EL (cell line): ENCODE measurements around the gene PRSS21.

Experiments
- DNase-seq: peaks from one replicate; pipeline ENCODE4 v3.0.0-alpha.2; 2016

The PRSS21 gene, protein sequence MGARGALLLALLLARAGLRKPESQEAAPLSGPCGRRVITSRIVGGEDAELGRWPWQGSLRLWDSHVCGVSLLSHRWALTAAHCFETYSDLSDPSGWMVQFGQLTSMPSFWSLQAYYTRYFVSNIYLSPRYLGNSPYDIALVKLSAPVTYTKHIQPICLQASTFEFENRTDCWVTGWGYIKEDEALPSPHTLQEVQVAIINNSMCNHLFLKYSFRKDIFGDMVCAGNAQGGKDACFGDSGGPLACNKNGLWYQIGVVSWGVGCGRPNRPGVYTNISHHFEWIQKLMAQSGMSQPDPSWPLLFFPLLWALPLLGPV

DNA sequence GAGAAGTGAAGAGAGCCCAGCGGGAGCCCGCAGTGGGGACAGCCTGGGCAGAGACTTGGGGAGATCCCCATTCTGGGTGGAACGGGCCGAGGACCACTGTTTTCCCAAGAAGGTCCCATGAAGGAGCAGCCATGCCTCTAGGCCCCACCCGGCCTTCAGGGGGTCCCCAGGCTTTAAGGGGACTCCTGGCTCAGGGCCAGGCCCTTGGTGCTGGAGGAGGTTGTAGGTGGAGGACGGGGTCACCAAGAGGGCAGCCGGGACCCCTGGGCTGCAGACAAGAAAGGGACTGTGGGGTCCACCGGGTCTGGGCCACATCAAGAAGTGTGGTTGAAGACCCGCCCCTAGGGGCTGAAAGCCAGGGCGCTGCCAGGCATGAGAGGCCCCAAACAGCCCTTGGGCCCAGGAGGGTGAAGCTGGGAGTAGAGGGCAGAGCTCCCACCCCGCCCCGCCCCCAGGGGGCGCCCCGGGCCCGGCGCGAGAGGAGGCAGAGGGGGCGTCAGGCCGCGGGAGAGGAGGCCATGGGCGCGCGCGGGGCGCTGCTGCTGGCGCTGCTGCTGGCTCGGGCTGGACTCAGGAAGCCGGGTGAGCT lies at the start of gene PRSS21:
PRSS21 (plus strand) TSS at position 487 of the 589 bp plus-strand sequence; CDS start at position 519, 32 bp downstream.
- DNase-seq, result no peak

DNA sequence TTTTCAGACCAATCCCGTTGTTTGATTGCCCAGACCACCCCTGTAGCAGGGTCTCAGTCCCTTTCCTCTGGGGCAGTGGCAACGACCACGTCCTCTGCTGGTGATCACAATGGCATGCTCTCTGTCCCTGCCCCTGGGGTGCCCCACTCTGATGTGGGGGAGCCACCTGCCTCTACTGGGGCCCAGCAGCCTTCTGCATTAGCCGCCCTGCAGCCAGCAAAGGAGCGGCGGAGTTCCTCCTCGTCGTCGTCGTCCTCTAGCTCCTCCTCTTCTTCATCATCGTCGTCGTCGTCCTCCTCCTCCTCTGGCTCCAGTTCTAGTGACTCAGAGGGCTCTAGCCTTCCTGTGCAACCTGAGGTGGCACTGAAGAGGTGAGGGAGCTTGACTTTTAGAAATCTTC lies 49.1 kb upstream of the PRSS21 start:
- no peak for DNase-seq

DNA sequence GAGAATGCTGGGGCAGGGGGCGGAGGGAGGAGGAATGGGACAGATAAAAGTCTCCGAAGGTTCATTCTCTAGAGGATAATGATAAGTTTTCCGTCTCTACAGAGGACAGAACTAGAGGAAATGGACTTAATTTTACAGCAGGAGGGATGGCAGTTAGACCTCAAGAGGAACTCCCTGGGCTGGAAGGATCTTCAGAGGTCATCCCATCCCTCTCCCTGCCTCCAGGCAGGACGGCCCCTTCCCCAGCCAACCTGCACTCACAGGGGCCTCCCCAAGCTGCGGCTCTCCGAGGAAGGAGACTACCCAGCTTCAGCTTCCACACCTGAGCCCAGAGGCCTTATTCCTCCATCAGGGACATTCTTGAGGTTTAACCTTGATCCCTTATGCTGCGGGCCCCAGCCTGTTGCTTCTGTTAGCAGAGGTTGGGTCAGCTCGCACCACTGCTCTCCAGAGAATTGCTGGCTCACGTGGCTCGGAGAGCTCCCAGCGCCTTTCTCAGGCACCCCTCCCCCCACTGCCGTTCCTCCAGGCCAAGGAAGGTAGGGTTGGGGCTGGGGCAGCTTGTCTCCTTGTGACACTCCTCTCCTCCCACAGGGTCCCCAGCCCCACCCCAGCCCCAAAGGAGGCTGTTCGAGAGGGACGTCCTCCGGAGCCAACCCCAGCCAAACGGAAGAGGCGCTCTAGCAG lies 48.5 kb upstream of the PRSS21 start:
- DNase-seq, result no peak

DNA sequence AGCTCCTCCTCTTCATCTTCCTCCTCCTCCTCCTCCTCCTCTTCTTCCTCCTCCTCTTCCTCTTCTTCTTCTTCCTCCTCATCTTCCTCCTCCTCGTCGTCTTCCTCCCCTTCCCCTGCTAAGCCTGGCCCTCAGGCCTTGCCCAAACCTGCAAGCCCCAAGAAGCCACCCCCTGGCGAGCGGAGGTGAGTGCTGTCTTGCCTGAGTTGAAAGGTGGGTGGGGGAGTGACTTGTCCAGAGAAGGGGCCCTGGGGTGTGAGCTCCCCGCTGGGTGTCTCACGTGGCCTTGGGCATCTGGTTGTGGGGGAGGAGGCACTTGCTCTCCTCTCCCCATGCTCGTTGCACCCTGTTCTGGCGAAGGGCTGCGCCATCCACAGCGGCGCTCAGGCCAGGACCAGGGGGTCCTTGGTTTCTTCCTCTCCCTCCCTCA lies 47.9 kb upstream of the PRSS21 start:
- DNase-seq, result no peak

DNA sequence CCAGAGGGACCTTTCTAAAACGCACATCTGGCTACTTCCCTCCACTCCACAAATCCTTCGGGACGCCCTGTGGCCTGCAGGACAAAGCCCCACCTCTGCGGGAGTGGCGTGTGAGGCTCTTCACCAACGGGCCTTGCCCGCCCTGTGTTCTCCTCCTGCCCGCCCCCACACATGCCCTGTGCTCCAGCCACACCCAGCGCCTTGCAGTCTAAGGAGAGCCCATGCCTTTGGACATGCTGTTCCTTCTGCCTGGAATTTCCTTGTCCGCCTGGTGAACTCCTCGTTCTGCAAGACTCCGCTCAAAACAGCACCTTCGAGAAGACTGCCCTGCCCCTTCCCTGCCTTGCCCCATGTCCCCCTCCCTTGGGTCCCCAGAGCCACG lies 47.4 kb upstream of the PRSS21 start:
- no peak for DNase-seq

DNA sequence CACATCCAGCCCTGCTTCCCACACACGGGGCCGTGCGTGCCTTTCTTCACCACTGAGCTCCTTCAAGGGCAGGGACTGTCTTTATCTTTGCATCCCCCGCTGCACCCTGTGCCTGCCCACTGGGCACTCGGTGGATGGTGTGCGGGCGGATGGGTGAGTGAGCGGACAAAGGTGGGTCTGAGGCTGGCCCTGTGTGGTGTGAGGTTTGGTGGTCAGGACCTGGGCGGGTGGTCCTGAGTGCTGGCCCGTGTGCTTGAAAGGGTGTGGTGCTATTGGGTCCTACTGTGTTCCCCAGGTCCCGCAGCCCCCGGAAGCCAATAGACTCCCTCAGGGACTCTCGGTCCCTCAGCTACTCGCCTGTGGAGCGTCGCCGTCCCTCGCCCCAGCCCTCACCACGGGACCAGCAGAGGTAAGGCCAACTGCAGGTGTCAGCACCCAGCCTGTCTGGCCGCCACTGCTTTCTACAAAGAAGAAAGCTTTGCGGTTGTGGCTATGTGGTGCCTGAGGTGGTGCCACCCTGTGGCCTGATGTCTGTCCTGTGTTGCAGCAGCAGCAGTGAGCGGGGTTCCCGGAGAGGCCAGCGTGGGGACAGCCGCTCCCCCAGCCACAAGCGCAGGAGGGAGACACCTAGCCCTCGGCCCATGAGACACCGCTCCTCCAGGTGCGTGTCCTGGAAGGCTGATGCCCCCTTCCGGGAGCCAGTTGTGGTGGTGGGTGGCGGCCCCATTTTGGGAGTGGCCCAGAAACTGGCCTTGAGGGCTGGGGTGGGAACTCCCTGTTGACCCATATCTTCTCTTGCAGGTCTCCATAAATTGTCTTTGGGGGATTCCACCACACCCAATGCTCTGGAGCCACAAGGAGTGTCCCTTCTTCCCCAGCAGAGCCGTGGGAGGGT lies 46.7 kb upstream of the PRSS21 start:
- no peak for DNase-seq

DNA sequence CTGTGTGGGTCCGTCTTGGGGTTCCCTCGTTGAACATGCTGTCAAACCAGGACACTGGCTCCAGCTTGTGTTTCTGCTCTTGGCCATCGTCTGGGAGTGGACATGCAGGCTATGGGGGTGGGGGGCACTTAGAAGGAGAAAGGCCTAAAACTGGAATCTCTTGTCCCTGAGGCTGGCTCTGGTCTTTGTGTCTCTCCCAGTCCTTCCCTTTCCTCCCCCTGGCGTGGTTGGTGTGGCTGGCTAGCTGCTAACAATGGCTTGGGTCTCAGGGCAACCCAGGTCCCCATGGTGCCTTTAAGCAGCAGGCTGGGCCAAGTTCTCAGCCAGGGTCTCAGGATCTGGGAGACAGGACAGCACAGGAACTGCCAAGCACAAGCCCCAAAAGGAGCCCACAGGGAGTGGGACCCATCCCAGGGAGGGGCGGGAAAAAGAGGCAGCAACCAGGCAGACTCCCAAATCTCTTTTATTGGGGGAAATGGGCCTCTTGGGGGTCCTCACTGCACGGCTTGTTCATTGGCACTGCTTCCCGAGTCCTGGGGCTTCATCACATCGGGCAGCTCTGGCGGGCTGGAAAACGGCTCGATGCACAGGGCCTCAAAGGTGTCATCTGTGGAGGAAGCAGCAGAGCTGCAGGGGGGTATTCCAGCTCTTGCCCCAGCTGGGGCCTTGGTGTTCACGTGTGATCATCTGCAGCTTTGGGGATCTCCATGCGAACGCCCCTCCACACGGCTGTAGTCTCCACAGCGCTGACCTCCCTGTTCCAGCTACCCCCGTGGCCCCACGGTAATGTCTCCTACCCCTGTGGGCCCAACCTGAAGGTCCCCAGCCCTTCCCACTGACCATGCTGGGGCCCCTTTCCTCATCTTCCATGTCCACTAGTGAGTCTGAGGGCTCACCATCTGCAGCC lies 45.3 kb upstream of the PRSS21 start:
- no peak for DNase-seq

DNA sequence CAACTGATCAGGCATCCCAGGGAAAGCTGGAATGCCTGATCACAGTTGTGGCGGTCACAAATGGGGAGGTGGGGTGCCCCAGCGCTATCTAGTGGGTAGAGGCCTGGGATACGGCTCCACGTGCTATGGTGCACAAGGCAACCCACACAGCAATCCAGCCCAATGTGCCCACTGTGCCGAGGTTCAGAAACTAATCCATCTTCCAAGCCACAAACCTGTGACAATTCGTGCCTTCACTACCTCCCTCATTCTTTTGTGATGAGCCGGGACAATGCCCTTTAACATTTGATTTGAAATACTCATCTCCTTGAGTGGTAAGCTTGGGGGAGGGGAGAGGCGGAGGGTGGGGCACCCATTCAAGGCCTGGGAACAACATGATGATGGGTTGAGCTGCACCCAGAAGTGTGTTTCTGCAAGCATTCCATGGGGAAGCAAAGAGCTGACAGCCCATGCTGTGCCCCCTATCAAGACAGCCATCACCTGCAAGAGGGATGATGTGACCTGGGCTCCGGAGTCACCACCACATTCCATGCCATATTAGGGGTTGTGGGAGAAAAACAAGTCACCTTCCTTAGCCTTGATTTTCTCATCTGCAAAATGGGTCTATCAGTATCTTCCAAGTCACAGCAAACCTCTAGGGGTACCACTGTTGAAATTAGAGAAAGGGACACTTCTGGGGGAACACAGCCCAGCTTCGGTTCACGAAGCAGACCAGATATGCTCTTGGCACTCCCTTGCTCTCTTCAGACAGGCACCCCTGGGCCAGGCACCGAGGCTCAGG lies 43.7 kb upstream of the PRSS21 start:
- peak; percentile 61 for DNase-seq

DNA sequence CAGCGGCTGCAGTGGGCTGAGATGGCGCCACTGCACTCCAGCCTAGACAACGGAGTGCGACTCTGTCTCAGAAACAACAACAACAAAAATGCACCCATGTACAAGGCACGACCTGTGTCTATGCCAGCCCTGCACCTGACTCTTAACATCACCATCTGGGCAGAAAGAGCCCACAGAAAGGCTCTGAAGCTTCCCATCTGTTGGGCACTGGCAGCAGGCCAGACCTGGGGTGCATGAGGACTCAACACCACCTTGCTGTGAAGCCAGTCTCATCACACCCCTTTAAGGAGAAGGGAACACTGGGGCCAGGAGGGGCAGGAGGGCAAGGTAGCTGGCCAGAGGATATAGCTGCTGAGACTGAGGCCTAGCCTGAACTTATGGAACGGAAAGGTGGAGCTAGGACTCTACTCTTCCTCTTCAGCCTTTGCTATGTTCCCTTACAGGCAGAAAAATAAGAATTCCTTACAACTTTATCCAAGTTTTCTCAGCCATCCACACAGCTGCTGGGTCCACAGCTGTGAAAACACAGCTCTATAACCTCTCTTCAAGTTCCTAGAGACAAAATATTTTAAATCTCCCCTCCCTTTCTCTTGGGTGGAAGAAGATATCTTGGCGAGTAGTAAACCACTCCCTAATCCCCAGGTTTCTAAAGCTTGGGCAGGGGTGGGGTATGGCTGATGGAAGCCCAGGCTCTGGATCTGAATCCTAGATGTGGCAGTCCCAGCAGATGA lies 42.7 kb upstream of the PRSS21 start:
- DNase-seq, result no peak

DNA sequence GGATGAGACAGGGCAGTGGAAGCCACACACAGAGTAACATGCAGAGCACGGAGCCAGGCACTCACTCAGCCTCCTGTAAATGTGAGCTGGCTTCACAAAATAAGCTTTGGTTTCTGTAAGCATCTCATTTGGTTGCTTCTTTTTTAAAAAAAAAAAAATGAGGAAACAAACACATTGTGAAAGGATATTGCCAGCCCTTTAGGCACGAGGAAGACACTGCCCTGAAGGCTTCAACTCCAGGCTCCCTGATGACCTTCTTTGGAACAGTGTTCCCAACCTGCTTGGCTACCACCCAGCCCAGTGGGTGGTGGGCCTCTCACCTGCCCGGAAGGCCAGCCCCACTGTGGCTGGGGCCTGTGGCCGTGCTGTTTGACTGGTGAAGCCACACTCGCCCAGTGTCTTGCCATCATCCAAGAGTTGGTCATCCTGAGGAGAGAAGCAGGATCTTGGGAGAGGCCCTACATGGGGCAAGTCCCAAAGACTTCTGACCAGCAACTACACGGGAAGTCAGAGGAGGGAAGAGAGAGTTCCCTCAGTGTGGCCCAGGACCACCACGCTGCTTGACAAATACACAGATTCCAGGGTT lies 41.8 kb upstream of the PRSS21 start:
- DNase-seq, result no peak

DNA sequence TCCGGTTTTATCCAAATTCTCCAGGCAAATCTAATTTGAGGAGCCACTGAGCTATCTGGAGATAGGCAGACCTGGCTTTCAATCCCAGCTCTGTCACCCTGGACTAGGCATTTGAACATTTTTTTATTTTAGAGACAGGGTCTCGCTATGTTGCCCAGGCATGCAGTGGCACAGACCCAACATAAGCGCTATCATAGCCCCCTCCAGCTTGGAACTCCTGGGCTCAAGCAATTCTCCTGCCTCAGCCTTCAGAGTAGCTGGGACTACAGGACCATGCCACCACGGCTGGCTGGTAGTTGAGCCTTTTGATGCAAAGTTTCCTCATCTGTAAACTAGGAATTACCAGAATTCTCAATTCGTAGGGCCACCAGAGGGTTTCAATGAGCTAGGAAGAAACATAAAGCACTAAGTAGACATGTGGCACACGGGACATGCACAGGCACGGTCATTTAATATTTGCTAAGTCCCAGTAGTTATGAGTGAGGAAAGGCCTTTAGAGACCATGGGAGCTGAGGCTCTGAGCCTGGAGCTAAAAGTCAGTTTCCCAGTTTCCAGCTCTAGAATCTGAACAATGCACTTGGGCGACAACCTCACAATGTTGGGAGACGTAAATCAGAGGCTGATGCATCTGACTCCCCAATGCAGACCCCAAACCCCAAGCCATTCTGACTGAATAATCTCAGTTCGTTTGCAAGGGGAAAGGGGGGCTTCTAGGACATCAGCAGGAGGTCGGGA lies 41.1 kb upstream of the PRSS21 start:
- DNase-seq, result no peak

DNA sequence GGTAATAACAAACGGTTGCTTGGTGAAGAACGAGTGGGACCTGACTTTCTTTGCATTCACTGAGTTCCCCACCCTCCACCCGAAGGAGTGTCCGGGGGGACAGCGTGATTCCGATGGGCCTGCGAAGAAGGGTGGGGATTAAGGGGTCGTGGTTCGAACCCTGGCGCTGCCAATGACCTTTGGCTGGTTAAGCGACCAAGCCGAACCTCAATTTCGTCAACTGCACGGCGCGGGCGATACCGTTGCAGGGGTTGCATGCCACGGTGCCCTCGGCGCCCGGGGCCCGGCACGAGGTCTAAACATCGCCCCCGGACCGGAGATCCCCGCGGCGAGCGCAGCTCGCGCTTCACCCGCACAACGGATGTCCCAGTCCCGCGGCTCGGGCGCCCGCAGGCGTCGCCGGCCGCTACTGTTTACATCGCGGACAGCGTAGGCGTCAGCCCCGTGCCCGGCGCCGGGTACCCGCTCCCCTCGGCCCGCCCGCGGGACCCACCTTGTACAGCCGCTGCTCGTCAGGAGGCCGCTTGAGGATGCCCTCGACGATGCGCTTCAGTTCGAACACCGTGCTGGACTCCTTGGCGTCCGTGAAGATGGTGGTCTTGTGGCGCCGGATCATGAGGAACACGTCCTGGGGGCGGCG lies 40.4 kb upstream of the PRSS21 start:
- no peak for DNase-seq

DNA sequence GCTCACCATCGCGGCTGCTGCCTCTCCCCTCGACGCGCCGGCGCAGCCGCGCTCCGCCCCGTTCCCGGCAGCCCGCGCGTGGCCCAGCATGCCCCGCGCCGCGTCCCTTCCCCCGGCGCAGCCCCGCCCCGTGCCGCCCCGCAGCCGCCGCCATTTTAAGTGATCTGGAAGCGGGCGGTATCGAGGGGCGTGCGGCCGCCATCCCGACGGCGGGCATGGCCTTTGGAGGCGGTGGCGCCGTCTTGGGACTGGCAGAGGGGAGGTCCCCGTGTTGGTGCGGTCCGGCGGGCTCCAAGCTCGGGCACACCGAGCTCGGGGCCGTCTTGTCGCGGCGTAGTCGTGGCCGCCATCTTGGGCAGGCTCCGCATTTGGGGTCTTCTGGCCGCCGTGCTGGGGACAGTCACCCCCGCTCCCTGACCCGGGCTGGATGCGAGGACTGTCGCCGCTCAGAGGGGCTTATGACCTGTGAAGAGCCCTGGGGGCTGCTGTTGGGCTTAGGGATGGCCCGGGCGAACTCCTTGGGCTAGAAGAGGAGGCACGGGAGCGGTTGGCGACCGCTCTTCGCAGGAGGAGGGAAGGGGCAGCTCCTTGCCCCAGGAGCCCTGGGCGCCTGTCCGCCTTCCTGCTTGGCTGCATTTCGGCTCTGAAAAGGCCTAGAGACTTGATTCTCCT lies 39.7 kb upstream of the PRSS21 start, which contains the start of gene ELOB:
ELOB (minus strand) TSS at position 50 of the 672 bp plus-strand sequence; CDS start at position 9, 41 bp downstream.
- peak; percentile 80 for DNase-seq

DNA sequence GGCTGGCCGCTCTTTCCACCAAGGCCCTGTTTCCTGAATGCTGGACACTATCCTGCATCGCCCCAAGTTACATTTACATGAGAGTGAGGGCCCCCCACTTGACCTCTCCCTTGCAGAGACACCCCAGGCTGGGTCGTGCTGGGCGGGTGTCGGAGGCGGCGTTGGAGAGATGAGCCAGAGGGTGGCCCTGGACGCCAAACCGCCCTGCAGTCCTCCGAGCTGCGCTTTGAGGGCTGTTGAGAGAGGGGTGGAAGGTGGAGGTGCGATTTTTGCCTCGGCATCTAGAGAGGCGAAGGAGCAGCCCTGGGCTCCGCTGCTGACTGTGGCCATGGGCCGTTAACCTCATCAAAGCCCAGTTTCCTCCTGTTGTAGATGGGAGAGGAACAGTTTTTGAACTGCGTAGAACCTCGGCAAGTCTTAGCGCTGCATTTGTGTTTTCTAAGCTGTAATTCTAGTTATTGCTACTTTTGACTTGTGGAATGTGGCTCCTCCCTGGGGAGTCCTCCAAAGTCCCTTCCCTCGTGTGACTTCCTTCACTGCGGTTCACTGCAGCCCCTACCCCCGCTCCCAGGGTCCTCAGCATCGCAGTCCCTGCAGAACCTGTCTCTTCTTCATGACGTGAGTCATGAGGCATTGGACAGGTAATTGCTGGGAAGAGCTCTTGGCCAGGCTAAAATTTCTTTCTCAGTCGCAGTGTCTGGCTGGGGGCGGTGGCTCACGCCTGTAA lies 39.0 kb upstream of the PRSS21 start:
- no peak for DNase-seq

DNA sequence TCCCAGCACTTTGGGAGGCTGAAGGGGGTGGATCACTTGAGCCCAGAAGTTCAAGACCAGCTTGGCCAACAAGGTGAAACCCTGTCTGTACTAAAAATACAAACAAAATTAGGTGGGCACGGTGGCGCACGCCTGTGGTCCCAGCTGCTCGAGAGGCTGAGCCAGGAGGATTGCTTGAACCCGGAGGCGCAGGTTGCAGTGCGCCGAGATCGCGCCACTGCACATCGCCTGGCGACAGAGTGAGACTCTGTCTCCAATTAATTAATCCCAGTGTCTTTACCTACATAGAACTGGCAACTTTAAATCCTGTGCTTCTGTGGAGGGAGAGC lies 38.4 kb upstream of the PRSS21 start:
- DNase-seq, result no peak

DNA sequence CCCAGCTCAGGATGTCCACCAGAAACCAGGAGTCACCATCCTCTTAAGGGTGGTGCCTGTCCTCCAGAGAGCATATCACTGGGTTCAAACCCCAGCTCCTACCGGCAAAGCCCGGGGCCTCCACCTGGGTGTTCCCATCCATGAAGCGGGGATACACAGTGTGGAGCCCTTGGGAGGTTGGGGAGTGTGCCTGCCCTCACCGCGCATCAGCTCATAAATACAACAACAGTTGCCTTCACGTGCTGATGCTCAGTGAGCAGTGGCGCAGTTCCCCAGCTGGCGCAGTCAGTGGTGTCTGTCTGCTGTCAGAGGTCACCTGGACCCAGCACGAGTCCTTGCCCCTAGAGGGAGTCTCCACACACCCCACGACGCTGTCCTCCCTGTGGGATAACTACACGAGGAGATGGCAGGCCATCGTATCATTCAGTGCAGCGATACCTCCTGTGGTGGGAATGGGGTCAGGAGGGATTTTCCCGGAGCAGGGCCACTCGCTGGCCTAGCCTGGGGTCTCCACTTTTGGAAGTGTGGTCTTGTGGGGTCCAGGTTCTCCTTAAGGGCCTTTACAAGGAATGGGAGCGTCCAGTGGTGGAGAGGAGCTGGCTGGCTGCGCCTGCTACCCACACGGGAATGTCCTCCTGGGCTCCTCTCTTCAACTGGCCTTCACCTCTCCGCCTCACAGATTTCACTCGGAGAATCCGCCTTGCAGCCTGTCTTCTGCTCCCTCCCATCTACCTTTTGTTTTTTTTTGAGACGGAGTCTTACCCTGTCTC lies 37.7 kb upstream of the PRSS21 start:
- no peak for DNase-seq
